Measurements from ENCODE around the gene C1orf21.

Gene C1orf21

DNA sequence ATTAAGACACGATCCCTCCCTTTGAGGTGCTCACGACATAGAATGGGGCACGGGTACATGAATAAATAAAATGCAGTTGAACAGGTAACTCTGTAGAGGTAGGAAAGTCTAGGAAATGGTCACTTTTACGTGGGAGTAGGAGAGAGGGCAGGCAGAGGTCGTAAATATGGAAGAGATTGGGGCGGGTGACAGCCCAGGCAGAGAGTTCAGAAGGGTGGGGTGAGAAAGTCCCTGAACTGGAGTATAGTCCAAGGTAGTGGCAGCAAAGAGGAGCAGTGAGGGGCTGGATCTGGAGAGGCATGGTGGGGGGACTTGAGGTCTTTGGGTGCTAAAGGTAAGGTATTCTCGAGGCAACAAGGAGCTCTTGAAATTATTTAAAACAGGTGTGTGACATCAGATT is 147.9 kb downstream of the C1orf21 start:
- Histone ChIP-seq H3K4me1 (peaks cover 7 to 24% (median 12%) of the 10 kb centered on the region in 10 experiments), H3K9me3 (replicated peaks in 1 of 11) (peaks cover 10 to 29% (median 17%) of the 10 kb centered on the region in 11 experiments; a peak in 17 of 22 replicates), H3K4me2 (no peak overlapping the region), H4K20me1 (peaks cover 0 to 4% (median 0%) of the 10 kb centered on the region in 11 experiments; a peak in 1 of 22 replicates), H3K27me3 (no peaks in the 10 kb centered on the region), H3K27ac (no peak overlapping the region), H3K4me3 (no peak overlapping the region), H3K36me3 (peaks cover 0 to 45% (median 0%) of the 10 kb centered on the region in 11 experiments; a peak in 7 of 22 replicates), H3K9ac (no peak overlapping the region)
- TF ChIP-seq Cebpa-rat (IDR thresholded peaks at IDR 0.05) = no peak

DNA sequence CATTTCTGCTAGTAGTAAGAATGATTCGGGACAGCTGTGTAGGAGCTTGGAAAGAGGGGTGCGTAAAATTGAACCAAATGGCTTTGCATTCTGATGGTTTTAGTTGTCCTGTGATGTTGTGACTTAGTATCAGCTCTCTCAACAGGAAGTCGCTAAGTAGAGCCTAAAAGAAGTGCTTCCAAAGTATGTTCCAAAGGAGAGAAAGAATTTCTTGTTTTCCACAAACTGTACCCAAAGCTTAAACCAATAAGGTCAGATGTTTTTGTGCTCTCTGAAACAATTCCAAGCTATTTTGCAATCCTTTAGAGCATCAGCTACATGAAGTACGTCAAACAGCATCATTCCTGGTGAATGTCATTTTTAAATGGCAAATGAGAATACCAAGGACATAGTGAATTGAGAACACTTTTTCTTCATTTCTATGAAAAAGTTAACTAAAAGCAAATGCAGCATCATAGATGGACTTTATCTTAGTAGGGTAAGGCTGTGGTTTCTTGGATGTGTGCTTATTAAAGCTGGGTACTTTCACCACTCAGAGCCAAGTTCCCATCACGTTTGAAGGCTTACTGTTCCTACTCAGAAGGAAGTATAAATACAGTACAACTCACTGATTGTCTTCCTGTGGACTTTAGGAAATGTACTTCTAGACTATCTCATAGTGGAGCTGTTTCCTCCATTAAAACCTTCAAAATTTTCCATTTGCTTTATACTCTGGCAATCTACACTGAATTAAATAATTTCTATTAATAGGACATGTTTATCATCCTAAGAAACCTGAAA is 148.6 kb downstream of the C1orf21 start:
- Histone ChIP-seq H3K9ac (no peak overlapping the region), H3K4me2 (no peak overlapping the region), H3K27me3 (no peaks in the 10 kb centered on the region), H3K4me3 (no peak overlapping the region), H3K4me1 (peaks cover 7 to 24% (median 12%) of the 10 kb centered on the region in 10 experiments), H4K20me1 (peaks cover 0 to 5% (median 0%) of the 10 kb centered on the region in 11 experiments; a peak in 1 of 22 replicates), H3K36me3 (peaks cover 0 to 52% (median 0%) of the 10 kb centered on the region in 11 experiments; a peak in 7 of 22 replicates), H3K9me3 (replicated peaks in 1 of 11) (peaks cover 10 to 29% (median 17%) of the 10 kb centered on the region in 11 experiments; a peak in 17 of 22 replicates), H3K27ac (no peak overlapping the region)
- TF ChIP-seq Cebpa-rat (IDR thresholded peaks at IDR 0.05) = no peak

DNA sequence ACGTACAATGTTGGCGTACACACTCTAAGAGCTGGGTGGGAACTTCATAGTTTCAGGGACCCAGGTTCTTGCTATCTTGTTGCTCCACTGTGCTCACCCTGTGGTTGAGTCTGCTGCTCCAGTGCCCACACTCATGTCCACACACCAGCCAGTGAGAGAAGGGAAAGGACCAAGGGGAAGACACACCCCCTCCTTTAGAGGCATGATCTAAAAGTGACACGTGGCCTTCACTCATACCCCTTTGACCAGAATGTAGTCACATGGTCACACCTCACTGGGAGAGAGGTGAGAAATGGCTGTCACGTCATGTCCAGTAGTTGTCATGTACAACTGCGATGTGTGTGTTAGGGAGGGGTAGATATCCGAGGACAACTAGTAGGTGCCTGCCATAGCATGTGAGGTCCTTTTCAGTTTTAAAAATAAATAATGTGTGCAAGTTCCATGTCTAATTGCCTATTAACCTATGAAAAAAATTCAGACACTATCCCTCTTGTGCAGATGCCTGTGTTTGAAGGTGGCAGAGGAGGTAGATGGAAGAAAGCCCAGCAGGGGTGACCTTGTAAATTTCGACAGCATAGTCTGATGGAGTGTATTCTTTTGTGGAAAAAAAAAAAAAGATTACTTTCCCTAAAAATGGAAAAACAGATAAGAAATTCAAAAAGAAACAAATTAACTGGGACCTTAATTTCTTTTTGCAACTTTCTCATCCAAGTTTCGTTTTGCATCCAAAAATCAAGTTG is 149.6 kb downstream of the C1orf21 start:
- Histone ChIP-seq H3K9me3 (replicated peaks in 1 of 11) (peaks cover 10 to 29% (median 17%) of the 10 kb centered on the region in 11 experiments; a peak in 17 of 22 replicates), H3K27me3 (no peaks in the 10 kb centered on the region), H3K27ac (no peak overlapping the region), H3K9ac (no peak overlapping the region), H3K4me1 (peaks cover 7 to 23% (median 12%) of the 10 kb centered on the region in 10 experiments), H3K4me3 (no peak overlapping the region), H3K36me3 (peaks cover 0 to 61% (median 0%) of the 10 kb centered on the region in 11 experiments; a peak in 7 of 22 replicates), H4K20me1 (peaks cover 0 to 5% (median 0%) of the 10 kb centered on the region in 11 experiments; a peak in 1 of 22 replicates), H3K4me2 (no peak overlapping the region)
- no peak for TF ChIP-seq Cebpa-rat (IDR thresholded peaks at IDR 0.05)

DNA sequence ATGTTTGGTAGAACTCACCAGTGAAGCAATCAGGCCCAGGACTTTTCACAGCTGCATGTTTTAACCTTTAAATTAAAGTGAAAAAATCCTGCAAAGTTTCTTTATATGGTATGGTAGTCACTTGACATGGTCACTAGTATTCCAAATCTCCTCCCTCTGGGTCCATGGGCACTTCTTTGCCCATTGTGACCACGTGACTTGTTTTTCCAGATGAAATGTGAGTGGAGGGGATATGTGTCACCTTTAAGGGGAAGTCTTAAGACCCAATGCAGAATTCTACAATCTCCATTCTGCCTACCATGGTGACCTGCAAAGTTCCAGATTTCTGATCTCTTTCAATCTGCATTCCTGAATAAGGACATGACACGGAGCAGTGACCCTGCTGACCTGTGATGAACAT is 152.8 kb downstream of the C1orf21 start:
- H3K27me3 ChIP-seq = no peaks in the 10 kb centered on the region
- no peak for TF ChIP-seq Cebpa-rat (IDR thresholded peaks at IDR 0.05)
- H3K4me3 ChIP-seq = no peak overlapping the region
- H3K9ac ChIP-seq = no peak overlapping the region
- peaks cover 10 to 29% (median 17%) of the 10 kb centered on the region in 11 experiments; a peak in 17 of 22 replicates for H3K9me3 ChIP-seq (replicated peaks in 1 of 11)
- H4K20me1 ChIP-seq = peaks cover 0 to 10% (median 0%) of the 10 kb centered on the region in 11 experiments; a peak in 1 of 22 replicates
- H3K36me3 ChIP-seq = peaks cover 0 to 83% (median 0%) of the 10 kb centered on the region in 11 experiments; a peak in 7 of 22 replicates
- H3K4me2 ChIP-seq = no peak overlapping the region
- no peaks in the 10 kb centered on the region for H3K4me1 ChIP-seq
- no peak overlapping the region for H3K27ac ChIP-seq

DNA sequence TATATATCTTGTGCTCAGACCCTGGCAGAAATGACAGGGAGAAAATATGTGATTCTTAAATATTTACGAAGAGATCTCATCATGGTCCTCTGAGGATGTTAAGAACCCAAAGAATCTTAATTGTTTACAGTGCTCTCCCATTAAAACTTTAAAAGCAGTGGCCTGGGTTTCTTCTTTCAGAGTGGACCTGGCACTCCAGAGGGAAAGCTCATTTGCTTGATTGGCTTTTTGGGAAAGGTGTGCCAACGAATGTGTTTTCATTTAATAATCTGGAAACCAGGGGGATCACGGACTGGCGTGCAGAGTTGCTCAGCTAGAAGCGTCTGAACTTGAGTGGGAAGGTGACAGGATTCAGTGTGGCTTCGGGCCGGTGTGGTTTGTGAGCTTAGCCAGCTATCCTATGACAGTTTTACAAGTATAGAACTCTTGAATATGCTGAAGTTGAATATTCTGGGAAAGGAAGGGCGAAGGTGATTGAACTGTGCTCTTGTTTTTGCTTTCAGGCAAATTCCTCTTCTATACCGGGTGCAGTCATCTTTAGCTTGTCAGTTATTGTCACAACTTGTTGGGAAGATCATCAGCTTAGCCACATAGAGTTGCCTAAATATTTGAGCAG is 154.8 kb downstream of the C1orf21 start:
- no peak for TF ChIP-seq Cebpa-rat (IDR thresholded peaks at IDR 0.05)
- no peak overlapping the region for H3K9ac ChIP-seq
- H3K27ac ChIP-seq = no peak overlapping the region
- peaks cover 0 to under 1% (median 0%) of the 10 kb centered on the region in 10 experiments; a peak in 1 of 20 replicates for H3K4me1 ChIP-seq
- H3K36me3 ChIP-seq = peaks cover 0 to 73% (median 0%) of the 10 kb centered on the region in 11 experiments; a peak in 5 of 22 replicates
- H3K4me3 ChIP-seq = no peak overlapping the region
- no peaks in the 10 kb centered on the region for H3K27me3 ChIP-seq
- no peak overlapping the region for H3K4me2 ChIP-seq
- peaks cover 5 to 19% (median 13%) of the 10 kb centered on the region in 11 experiments; a peak in 17 of 22 replicates for H3K9me3 ChIP-seq (replicated peaks in 1 of 11)
- peaks cover 0 to 14% (median 0%) of the 10 kb centered on the region in 11 experiments; a peak in 2 of 22 replicates for H4K20me1 ChIP-seq

DNA sequence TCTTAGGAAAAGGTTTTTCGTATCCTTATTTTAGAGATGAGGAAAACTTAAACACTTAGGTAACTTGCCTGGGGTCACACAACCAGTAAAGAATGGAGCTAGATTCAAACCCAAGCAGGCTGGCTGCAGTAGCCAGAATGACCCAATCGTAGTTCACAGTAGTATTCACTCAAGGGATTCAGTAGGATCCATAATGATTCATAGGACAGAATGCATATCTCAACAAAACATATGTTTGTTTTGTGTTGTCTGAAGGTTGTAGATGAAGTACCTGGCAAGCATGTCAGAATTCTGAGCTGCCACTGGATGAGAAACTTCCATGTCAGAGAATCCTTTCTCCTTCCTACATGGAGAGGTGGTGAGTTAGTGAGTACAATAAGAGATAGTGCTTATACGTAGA is 155.5 kb downstream of the C1orf21 start:
- no peak overlapping the region for H3K4me2 ChIP-seq
- no peak overlapping the region for H3K4me3 ChIP-seq
- H3K36me3 ChIP-seq = peaks cover 0 to 69% (median 0%) of the 10 kb centered on the region in 11 experiments; a peak in 5 of 22 replicates
- peaks cover 0 to 18% (median 0%) of the 10 kb centered on the region in 11 experiments; a peak in 2 of 22 replicates for H4K20me1 ChIP-seq
- no peak overlapping the region for H3K9ac ChIP-seq
- H3K27me3 ChIP-seq = no peaks in the 10 kb centered on the region
- H3K27ac ChIP-seq = no peak overlapping the region
- H3K4me1 ChIP-seq = peaks cover 0 to 7% (median 0%) of the 10 kb centered on the region in 10 experiments; a peak in 4 of 20 replicates
- peaks cover 5 to 19% (median 13%) of the 10 kb centered on the region in 11 experiments; a peak in 17 of 22 replicates for H3K9me3 ChIP-seq (replicated peaks in 1 of 11)
- no peak for TF ChIP-seq Cebpa-rat (IDR thresholded peaks at IDR 0.05)

DNA sequence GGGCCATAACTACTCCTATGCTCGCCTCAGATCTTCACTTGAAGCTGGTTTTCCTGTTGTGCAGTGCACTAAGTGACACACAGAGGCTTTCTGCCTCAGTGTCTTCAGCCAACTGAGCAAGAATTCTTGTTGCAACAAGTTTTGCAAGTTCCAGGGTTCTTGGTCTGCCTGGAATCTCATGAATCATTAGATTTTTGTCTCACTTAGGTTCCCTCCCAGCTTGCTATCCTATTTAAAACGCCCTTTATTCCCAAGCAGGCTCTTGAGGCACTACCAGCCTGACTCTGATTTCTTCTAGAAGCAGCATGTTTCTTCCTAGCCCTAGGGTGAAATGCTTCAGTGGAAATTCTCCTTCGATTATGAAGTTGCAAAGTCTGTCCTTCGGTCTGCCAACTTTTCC is 158.8 kb downstream of the C1orf21 start:
- Histone ChIP-seq H3K27ac (no peak overlapping the region), H3K9ac (no peak overlapping the region), H4K20me1 (peaks cover 0 to 13% (median 0%) of the 10 kb centered on the region in 11 experiments; a peak in 2 of 22 replicates), H3K4me3 (no peak overlapping the region), H3K36me3 (peaks cover 0 to 43% (median 0%) of the 10 kb centered on the region in 11 experiments; a peak in 5 of 22 replicates), H3K4me1 (peaks cover 0 to 18% (median 5%) of the 10 kb centered on the region in 10 experiments; a peak in 6 of 20 replicates), H3K27me3 (no peaks in the 10 kb centered on the region), H3K9me3 (replicated peaks in 1 of 11) (no peaks in the 10 kb centered on the region), H3K4me2 (no peak overlapping the region)
- TF ChIP-seq Cebpa-rat (IDR thresholded peaks at IDR 0.05) = no peak

DNA sequence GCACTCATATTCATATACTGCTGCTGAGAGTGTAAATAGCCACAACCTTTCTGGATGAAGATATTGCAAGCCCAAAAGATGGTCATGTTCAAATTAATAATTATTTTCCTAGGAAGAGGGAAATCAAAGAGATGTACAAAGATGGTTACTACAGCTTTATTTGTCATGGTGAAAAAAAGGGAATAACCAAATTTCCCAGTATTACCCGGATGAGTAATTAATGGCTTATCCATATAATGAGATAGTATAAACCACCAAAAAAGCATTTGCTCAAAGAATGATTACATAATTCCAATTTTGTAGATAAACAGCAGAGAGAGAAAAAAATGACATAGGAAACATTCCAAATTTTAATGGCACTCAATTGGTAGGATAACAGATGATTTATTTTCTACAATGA is 165.6 kb downstream of the C1orf21 start:
- Histone ChIP-seq H3K9me3 (replicated peaks in 1 of 11) (no peaks in the 10 kb centered on the region), H3K36me3 (no peaks in the 10 kb centered on the region), H4K20me1 (peaks cover 0 to 4% (median 0%) of the 10 kb centered on the region in 11 experiments; a peak in 1 of 22 replicates), H3K4me2 (no peak overlapping the region), H3K27me3 (no peaks in the 10 kb centered on the region), H3K9ac (no peak overlapping the region), H3K27ac (no peak overlapping the region), H3K4me3 (no peak overlapping the region), H3K4me1 (peaks cover 0 to 25% (median 2%) of the 10 kb centered on the region in 10 experiments; a peak in 6 of 20 replicates)
- no peak for TF ChIP-seq Cebpa-rat (IDR thresholded peaks at IDR 0.05)

Data from BLaER1 treated with 17β-estradiol and CSF1 and Interleukin-3, amounts not matched to agents 10 nM and 100 nM (cell line).